Mesenchymal stem cell (in vitro differentiated cells and primary cell): ENCODE measurements around the gene ZEB2.

ENCODE experiments used
- DNase-seq: peaks from one replicate; pipeline ENCODE4 v3.0.0-alpha.2; 2013
- H2AFZ ChIP-seq: one replicate; pipeline ENCODE4 v1.6.1; 2013; ENCODE audit warnings: low read depth, mild to moderate bottlenecking, control low read depth, inconsistent platforms, low read length, moderate library complexity
- H2AK5ac ChIP-seq: 2 replicates; pipeline ENCODE4 v1.6.1; 2013; ENCODE audit warnings: low read length, moderate library complexity, mild to moderate bottlenecking, inconsistent platforms; ENCODE audit not compliant: severe bottlenecking
- H2BK120ac ChIP-seq: one replicate; pipeline ENCODE4 v1.6.1; 2013; ENCODE audit warnings: low read depth, mild to moderate bottlenecking, inconsistent platforms, low read length, moderate library complexity
- H2BK12ac ChIP-seq, 2 experiments: one replicate each; pipeline ENCODE4 v1.6.1; 2013; ENCODE audit warnings: inconsistent platforms in 2 of 2, low read length in 2 of 2, mild to moderate bottlenecking in 2 of 2, moderate library complexity in 2 of 2, control low read depth in 1 of 2
- H2BK15ac ChIP-seq: one replicate; pipeline ENCODE4 v1.6.1; 2013; ENCODE audit warnings: mild to moderate bottlenecking, low read depth, inconsistent platforms; ENCODE audit not compliant: poor library complexity, severe bottlenecking
- H2BK5ac ChIP-seq: 2 replicates; pipeline ENCODE4 v1.6.1; 2013; ENCODE audit warnings: low read depth, mild to moderate bottlenecking, low read length, control low read depth, inconsistent platforms; ENCODE audit not compliant: poor library complexity, severe bottlenecking
- H3K14ac ChIP-seq, 2 experiments: one replicate each; pipeline ENCODE4 v1.6.1; 2013; ENCODE audit warnings: inconsistent platforms in 2 of 2, low read length in 2 of 2, control low read depth in 1 of 2, mild to moderate bottlenecking in 1 of 2, moderate library complexity in 1 of 2
- H3K18ac ChIP-seq, 2 experiments: one replicate each; pipeline ENCODE4 v1.6.1; 2013; ENCODE audit warnings: inconsistent platforms in 2 of 2, low read length in 2 of 2, control low read depth in 1 of 2, low read depth in 1 of 2, mild to moderate bottlenecking in 1 of 2
- H3K23ac ChIP-seq, 2 experiments: one replicate each; pipeline ENCODE4 v1.6.1; 2013; ENCODE audit warnings: inconsistent platforms in 2 of 2, low read length in 2 of 2, mild to moderate bottlenecking in 2 of 2, moderate library complexity in 2 of 2, control low read depth in 1 of 2
- H3K27ac ChIP-seq: 2 replicates; pipeline ENCODE4 v1.5.1; 2013; ENCODE audit warnings: mild to moderate bottlenecking, moderate library complexity, low read length, control low read depth, inconsistent platforms; ENCODE audit not compliant: poor library complexity, severe bottlenecking
- H3K27me3 ChIP-seq, 2 experiments: 2 replicates each; pipeline versions ENCODE4 v1.6.1 to v1.7.0; 2013; ENCODE audit warnings: low read length in 2 of 2, mild to moderate bottlenecking in 2 of 2, moderate library complexity in 2 of 2, control low read depth in 1 of 2, inconsistent platforms in 1 of 2; ENCODE audit not compliant: control insufficient read depth in 1 of 2, insufficient read depth in 1 of 2
- H3K36me3 ChIP-seq, 2 experiments: 2 replicates each; pipeline versions ENCODE4 v1.6.1 to v1.7.0; 2013; ENCODE audit warnings: low read length in 2 of 2, control low read depth in 1 of 2, inconsistent platforms in 1 of 2, low read depth in 1 of 2, mild to moderate bottlenecking in 1 of 2; ENCODE audit not compliant: insufficient read depth in 2 of 2, control insufficient read depth in 1 of 2
- H3K4ac ChIP-seq, 2 experiments: one replicate each; pipeline ENCODE4 v1.6.1; 2013; ENCODE audit warnings: inconsistent platforms in 2 of 2, low read length in 2 of 2, mild to moderate bottlenecking in 2 of 2, moderate library complexity in 2 of 2, control low read depth in 1 of 2, low read depth in 1 of 2
- H3K4me1 ChIP-seq: 2 replicates; pipeline ENCODE4 v1.6.1; 2013; ENCODE audit warnings: low read depth, low read length, control low read depth; ENCODE audit not compliant: control insufficient read depth, insufficient read depth
- H3K4me2 ChIP-seq: 2 replicates; pipeline ENCODE4 v1.6.1; 2013; ENCODE audit warnings: low read length, mild to moderate bottlenecking, inconsistent platforms; ENCODE audit not compliant: poor library complexity, severe bottlenecking
- H3K4me3 ChIP-seq, 2 experiments: 2 replicates each; pipeline versions ENCODE4 v1.5.1 to v1.7.0; 2013; ENCODE audit warnings: low read length in 2 of 2, mild to moderate bottlenecking in 2 of 2, control low read depth in 1 of 2, low read depth in 1 of 2; ENCODE audit not compliant: insufficient read depth in 1 of 2
- H3K79me1 ChIP-seq: replicated peaks from 2 replicates; pipeline ENCODE4 v1.6.1; 2013; ENCODE audit warnings: mild to moderate bottlenecking, control low read depth, low read length, inconsistent platforms; ENCODE audit not compliant: poor library complexity, severe bottlenecking
- H3K9ac ChIP-seq: 2 replicates; pipeline ENCODE4 v1.7.0; 2013; ENCODE audit warnings: mild to moderate bottlenecking, low read length, moderate library complexity
- H3K9me3 ChIP-seq: 2 replicates; pipeline ENCODE4 v1.7.0; 2013; ENCODE audit warnings: mild to moderate bottlenecking, low read length; ENCODE audit not compliant: control insufficient read depth
- H4K8ac ChIP-seq: one replicate; pipeline ENCODE4 v1.6.1; 2013; ENCODE audit warnings: inconsistent platforms, mild to moderate bottlenecking, low read length, moderate library complexity
- H4K91ac ChIP-seq: one replicate; pipeline ENCODE4 v1.6.1; 2013; ENCODE audit warnings: mild to moderate bottlenecking, low read length, inconsistent platforms
- WGBS: methylation state at CpG from one replicate; pipeline ENCODE4 v1.1.7; 2013; ENCODE audit warnings: mixed read lengths; 5-methylcytosine and 5-hydroxymethylcytosine counted together

ZEB2 gene

GRCh38 chr2:144447535-144447934 lies 72.4 kb downstream of the ZEB2 start:
- WGBS, result 96% methylated on average over 4 of the region's 4 CpGs
- no peak overlapping the region for H3K4me3 ChIP-seq
- no peak overlapping the region for H3K9ac ChIP-seq
- H2AK5ac ChIP-seq, result no peak overlapping the region
- no peak overlapping the region for H3K23ac ChIP-seq
- H3K4me1 ChIP-seq, result peaks cover 1% of the 10 kb centered on the region
- no peak overlapping the region for H2BK120ac ChIP-seq
- H3K4ac ChIP-seq, result no peak overlapping the region
- no peak overlapping the region for H4K91ac ChIP-seq
- H3K18ac ChIP-seq, result no peak overlapping the region
- H3K4me2 ChIP-seq, result no peak overlapping the region
- H3K27ac ChIP-seq, result no peak overlapping the region
- H2BK5ac ChIP-seq, result no peak overlapping the region
- H3K79me1 ChIP-seq, result peaks cover 21% of the 10 kb centered on the region
- peaks cover 5 to 33% of the 10 kb centered on the region in 2 experiments for H3K36me3 ChIP-seq
- peak overlapping the region in 1 of 2 experiments; percentile 43 for H2BK12ac ChIP-seq
- no peaks in the 10 kb centered on the region for H3K27me3 ChIP-seq
- no peaks in the 10 kb centered on the region for H3K9me3 ChIP-seq
- DNase-seq, result no peak
- H3K14ac ChIP-seq, result no peak overlapping the region
- no peak overlapping the region for H2BK15ac ChIP-seq
- no peak overlapping the region for H4K8ac ChIP-seq
- H2AFZ ChIP-seq, result no peak overlapping the region

GRCh38 chr2:144446136-144446535 lies 73.8 kb downstream of the ZEB2 start:
- Histone ChIP-seq H3K4ac (no peak overlapping the region), H2BK15ac (no peak overlapping the region), H2BK120ac (no peak overlapping the region), H3K4me2 (no peak overlapping the region), H3K9me3 (no peaks in the 10 kb centered on the region), H2AK5ac (no peak overlapping the region), H3K36me3 (peaks cover 5 to 22% of the 10 kb centered on the region in 2 experiments), H3K27me3 (no peaks in the 10 kb centered on the region), H3K4me1 (peaks cover 1% of the 10 kb centered on the region), H4K8ac (no peak overlapping the region), H3K14ac (no peak overlapping the region), H3K79me1 (peaks cover 18% of the 10 kb centered on the region), H3K23ac (no peak overlapping the region), H3K4me3 (no peak overlapping the region), H2BK5ac (no peak overlapping the region), H3K27ac (no peak overlapping the region), H3K9ac (no peak overlapping the region), H4K91ac (no peak overlapping the region), H2AFZ (no peak overlapping the region), H2BK12ac (no peak overlapping the region), H3K18ac (no peak overlapping the region)
- no peak for DNase-seq
- 94% methylated on average over 3 of the region's 3 CpGs for WGBS

GRCh38 chr2:144445196-144445595 lies 74.7 kb downstream of the ZEB2 start:
- H2AK5ac ChIP-seq, result no peak overlapping the region
- H2AFZ ChIP-seq, result no peak overlapping the region
- WGBS, result no CpG with 5 or more reads among the region's 1 CpG
- H3K36me3 ChIP-seq, result peaks cover 3 to 27% of the 10 kb centered on the region in 2 experiments
- H4K91ac ChIP-seq, result no peak overlapping the region
- H2BK15ac ChIP-seq, result no peak overlapping the region
- H3K9me3 ChIP-seq, result no peaks in the 10 kb centered on the region
- no peak overlapping the region for H3K4me2 ChIP-seq
- H3K79me1 ChIP-seq, result peaks cover 24% of the 10 kb centered on the region
- H3K27me3 ChIP-seq, result no peaks in the 10 kb centered on the region
- no peak overlapping the region for H2BK120ac ChIP-seq
- no peak overlapping the region for H4K8ac ChIP-seq
- H3K4me1 ChIP-seq, result peaks cover 1% of the 10 kb centered on the region
- H2BK12ac ChIP-seq, result no peak overlapping the region
- no peak overlapping the region for H2BK5ac ChIP-seq
- no peak overlapping the region for H3K18ac ChIP-seq
- no peak overlapping the region for H3K27ac ChIP-seq
- H3K4ac ChIP-seq, result no peak overlapping the region
- H3K23ac ChIP-seq, result no peak overlapping the region
- no peak for DNase-seq
- H3K4me3 ChIP-seq, result no peak overlapping the region
- no peak overlapping the region for H3K14ac ChIP-seq
- H3K9ac ChIP-seq, result no peak overlapping the region

GRCh38 chr2:144443837-144444817 lies 75.8 kb downstream of the ZEB2 start:
- Histone ChIP-seq H3K27me3 (no peaks in the 10 kb centered on the region), H2AFZ (no peak overlapping the region), H3K18ac (peak overlapping the region in 1 of 2 experiments; percentile 43), H3K14ac (no peak overlapping the region), H3K4me1 (peaks cover 2% of the 10 kb centered on the region), H3K36me3 (peaks cover 3 to 27% of the 10 kb centered on the region in 2 experiments), H2BK120ac (no peak overlapping the region), H3K4me3 (no peak overlapping the region), H4K91ac (no peak overlapping the region), H2AK5ac (no peak overlapping the region), H3K27ac (no peak overlapping the region), H3K9ac (peak overlapping the region; percentile 55), H3K9me3 (no peaks in the 10 kb centered on the region), H2BK15ac (no peak overlapping the region), H3K4me2 (no peak overlapping the region), H3K79me1 (peaks cover 23% of the 10 kb centered on the region), H3K4ac (no peak overlapping the region), H2BK5ac (no peak overlapping the region), H2BK12ac (no peak overlapping the region), H4K8ac (no peak overlapping the region), H3K23ac (no peak overlapping the region)
- DNase-seq, result no peak
- 57% methylated on average over 5 of the region's 6 CpGs for WGBS
